ENCODE results near the gene WDR54.
A peak's percentile ranks its signal among the peaks of the same experiment; 100 is the strongest.
"Not testable (repeated sequence)": the region's sequence is repeated elsewhere in the genome, so short reads cannot be mapped to it uniquely, and the experiment has no call there.

The WDR54 gene

DNA sequence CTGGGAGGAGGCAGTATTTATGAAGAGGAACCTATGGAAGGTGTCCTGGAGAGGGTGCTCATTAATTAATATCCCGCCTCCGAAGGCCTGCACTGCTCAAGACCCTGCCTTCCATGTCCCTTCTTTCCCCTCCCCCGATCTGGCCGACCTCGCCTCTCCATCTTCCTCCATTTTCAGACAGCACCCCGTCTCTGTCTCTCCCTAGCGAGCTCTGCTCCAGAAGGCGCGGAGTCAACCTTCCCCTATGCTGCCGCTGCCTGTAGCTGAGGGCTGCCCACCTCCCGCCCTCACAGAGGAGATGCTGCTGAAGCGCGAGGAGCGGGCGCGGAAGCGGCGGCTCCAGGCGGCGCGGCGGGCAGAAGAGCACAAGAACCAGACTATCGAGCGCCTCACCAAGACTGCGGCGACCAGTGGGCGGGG, 35.6 kb downstream of the WDR54 start:
- no peak for DNase-seq (ENCODE audit: low read depth)

DNA sequence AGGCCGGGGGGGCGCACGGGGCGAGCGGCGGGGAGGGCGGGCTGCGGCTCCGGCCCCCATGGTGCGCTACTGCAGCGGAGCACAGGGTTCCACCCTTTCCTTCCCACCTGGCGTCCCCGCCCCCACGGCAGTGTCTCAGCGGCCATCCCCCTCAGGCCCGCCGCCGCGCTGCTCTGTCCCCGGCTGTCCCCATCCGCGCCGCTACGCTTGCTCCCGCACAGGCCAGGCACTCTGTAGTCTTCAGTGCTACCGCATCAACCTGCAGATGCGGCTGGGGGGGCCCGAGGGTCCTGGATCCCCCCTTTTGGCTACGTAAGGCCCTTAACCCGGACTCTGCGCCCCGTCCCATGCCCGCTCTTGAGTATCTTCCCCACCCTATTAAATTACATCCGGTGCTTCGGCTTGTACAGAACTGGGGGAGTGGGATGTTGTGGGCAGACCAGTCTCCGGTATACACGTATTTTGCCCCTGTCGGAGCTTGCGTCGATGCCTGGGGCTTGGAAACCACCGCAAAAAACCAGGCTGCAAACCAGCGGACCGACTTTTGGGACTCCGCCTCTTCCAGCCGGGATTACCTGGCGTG, 36.1 kb downstream of the WDR54 start:
- DNase-seq (ENCODE audit: low read depth): no peak

DNA sequence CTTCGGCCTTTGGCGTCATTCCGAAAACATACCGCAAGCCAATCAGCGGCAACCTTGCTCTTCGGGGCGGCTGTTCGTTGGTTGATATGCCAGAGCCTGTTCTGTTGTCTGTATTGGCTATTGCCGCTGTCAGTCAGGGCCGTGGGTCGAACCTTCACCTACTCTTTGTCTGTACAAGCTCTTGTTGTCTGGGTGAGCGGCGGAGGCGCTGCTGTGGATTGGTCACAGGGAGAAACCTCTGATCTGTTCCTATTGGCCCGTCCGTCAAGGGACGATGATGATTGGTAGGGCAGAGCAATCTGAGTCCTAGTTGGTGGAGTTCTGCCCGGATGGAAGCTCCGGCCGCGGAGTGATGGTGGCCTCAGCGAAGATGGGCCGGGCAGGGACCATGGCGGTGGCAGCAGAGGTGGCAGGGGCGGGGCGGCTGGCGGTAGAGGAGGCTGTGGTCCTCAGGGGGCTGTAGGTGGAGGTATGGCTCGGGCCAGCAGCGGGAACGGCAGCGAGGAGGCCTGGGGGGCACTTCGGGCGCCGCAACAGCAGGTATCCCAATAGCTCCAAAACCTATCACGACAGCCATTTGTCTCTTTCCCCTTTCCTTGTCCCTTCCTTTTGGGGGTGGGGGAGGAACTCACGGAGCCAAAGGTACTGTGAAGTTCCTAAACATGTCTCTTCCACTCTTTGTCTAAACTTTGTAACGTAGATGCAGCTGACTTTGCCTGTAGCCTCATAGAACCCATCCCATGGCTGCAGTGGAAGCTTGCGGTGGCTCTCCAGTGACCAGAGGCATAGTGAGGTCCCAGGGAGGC, 36.8 kb downstream of the WDR54 start, which contains the start of gene WBP1:
TSS of gene WBP1 (plus strand) at position 307 of the 806 bp plus-strand sequence. CDS start at position 472, 165 bp downstream.
- peak; percentile 100 for DNase-seq (ENCODE audit: low read depth)

DNA sequence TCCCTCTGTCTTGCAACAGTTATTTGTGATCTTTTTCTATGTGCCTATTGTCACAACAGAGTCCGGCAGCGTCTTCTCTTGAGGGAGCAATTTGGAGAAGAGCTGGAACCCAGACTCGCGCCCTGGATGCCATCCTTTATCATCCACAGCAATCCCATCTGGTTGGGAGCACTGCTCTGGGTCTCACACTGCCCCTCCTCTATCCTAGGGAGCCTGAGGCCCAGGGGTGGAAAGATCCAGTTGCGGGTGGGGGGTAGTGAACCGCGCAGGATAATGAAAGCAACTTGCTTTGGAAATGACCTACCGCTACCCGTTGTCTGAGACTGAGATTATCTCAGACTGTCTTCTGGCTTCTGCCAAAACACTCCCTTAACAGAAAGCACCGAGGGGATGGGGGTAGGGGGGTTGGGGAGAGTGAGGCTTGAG, 37.4 kb downstream of the WDR54 start:
- no peak for DNase-seq (ENCODE audit: low read depth)

DNA sequence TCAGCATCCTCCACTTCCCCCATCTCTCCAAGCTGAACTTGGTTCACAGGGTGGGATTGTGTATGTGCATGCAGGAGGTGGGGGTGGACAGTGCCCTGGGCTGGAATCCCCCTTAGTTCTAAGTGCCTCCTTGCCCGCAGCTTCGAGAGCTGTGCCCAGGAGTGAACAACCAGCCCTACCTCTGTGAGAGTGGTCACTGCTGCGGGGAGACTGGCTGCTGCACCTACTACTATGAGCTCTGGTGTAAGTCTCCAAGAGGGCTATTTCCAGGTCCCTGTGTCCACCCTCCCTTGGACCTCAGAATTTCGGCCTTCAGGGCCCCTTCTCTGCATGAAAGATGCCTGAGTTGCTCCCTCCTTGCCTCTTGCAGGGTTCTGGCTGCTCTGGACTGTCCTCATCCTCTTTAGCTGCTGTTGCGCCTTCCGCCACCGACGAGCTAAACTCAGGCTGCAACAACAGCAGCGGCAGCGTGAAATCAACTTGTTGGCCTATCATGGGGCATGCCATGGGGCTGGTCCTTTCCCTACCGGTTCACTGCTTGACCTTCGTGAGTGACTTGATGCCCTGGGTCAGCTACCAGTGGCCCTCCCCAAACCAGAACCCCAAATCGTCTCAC, 38.1 kb downstream of the WDR54 start:
- DNase-seq (ENCODE audit: low read depth): not testable (repeated sequence)

DNA sequence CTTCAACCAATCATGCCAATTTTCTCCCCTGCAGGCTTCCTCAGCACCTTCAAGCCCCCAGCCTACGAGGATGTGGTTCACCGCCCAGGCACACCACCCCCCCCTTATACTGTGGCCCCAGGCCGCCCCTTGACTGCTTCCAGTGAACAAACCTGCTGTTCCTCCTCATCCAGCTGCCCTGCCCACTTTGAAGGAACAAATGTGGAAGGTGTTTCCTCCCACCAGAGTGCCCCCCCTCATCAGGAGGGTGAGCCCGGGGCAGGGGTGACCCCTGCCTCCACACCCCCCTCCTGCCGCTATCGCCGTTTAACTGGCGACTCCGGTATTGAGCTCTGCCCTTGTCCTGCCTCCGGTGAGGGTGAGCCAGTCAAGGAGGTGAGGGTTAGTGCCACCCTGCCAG, 38.7 kb downstream of the WDR54 start:
- not testable (repeated sequence) for DNase-seq (ENCODE audit: low read depth)

DNA sequence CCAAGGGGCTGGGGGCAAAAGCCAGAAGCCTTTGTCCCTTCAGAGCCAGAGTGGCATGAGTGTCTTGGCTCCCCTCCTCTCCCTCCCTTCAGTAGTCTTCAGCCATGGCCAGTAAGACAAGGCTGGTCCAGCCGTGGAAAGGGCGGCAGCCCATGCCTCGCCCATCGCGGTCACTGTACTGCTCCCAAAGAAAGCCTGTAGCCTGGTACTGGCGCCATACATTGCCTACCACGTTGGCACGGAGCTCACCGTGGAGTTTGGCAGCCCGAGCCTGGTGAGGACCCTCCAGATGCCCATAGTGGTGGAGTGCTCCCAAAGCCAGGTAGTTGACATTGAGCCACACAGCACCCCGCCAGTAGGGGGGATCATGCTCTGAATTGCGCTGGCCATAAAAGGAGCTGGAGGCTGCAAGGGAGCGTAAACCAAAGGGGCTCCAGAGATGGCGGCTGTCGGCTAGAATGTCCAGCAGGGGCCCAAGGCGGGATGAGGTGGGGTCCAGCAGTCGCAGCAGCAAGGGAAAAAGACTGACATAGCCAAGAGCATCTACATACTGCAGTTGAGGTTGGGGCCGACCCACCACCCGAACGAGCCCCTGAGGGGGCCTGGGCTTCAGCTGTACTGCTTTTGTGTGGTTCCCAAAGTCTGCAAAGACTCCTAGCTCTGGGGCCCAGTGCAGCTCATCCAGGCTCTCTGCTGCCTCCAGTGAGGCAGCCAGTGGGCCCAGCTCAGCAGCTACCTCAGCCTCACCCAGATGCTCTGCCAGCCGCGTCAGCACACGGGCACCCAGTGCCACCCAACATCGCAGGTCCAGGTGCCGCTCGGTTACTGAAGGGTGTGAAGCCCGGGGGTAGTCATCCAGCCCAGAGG, 39.9 kb downstream of the WDR54 start:
- DNase-seq (ENCODE audit: low read depth): no peak

DNA sequence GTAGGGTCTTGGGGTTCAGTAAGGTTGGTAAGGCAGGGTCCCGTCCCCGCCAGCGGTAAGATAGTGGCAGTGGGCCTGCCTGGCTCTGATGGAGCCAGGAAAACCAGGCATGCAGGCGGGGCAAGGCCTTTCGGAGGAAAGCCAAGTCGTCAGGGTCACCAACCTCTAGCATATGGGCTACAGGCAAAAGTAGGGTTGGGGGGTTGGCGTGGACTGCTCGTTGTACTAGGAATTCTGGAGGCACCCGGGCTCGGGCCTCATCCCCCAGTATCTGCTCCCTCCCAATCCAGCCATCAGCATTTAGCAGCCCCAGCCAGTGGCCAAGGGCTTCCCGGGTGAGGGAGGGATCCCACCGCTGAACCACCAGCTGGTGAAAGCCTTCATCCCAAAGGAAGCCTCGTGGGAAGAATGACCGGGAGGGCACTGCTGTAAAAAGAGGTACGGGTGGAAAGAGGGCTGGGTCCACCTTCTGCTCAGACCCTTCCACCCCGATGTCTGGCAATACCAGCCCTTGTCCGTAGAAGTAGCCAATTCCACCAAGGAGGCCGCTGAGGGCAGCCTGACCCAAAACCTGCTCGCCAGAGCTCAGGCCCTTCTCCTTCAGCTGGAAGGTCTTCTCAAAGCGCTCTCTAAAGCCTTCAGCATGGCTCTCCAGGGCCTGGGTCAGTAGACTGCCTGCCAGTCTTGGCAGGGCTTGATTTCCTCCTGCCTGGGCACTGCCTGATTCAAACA, 40.7 kb downstream of the WDR54 start:
- no peak for DNase-seq (ENCODE audit: low read depth)

DNA sequence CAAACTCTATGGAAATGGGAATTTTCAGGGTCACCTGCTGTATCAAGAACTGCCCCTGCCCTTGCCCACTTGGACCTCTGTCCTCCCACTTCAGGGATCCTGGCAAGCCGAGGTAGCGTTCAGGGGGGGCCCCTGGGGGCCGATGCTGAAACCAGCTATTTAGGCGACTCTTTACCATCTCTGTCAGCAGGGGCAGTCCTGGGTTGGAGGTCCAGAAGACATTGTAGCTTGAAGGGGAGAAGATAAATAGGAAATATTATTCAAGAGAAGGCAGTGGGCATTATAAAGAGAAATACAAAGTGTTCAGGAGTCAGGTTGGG, 41.2 kb downstream of the WDR54 start:
- no peak for DNase-seq (ENCODE audit: low read depth)

DNA sequence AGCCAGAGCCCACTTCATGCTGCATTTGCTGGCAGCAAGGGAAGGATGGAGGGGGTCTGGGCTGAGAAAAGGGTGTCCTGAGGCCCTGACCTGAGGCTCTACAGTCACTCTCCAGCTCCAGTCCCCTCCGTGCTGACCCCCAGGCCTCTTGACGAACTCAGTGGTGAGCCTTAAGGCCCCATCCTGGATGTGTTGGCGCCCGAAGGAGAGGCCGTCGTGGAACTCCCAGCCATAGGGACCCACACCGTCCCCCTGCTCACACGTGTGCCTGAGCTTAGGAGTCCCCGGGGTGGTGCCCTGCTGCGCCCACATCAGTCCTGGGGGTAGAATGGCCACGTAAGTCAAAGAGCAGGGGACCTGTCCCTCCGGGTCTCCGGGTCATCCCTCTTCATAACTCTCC, 42.9 kb downstream of the WDR54 start:
- no peak for DNase-seq (ENCODE audit: low read depth)

DNA sequence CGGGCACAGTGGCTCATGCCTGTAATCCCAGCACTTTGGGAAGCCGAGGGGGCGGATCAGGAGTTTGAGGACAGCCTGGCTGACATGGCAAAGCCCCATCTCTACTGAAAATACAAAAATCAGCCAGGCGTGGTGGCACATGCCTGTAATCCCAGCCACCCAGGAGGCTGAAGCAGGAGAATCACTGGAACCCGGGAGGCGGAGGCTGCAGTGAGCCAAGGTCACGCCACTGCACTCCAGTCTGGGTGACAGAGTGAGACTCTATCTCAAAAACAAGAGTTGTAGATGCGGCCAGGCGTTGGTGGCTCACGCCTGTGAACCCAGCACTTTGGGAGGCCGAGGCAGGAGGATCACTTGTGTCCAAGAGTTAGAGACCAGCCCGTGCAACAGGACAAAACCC, 49.2 kb downstream of the WDR54 start:
- not testable (repeated sequence) for DNase-seq (ENCODE audit: low read depth)

DNA sequence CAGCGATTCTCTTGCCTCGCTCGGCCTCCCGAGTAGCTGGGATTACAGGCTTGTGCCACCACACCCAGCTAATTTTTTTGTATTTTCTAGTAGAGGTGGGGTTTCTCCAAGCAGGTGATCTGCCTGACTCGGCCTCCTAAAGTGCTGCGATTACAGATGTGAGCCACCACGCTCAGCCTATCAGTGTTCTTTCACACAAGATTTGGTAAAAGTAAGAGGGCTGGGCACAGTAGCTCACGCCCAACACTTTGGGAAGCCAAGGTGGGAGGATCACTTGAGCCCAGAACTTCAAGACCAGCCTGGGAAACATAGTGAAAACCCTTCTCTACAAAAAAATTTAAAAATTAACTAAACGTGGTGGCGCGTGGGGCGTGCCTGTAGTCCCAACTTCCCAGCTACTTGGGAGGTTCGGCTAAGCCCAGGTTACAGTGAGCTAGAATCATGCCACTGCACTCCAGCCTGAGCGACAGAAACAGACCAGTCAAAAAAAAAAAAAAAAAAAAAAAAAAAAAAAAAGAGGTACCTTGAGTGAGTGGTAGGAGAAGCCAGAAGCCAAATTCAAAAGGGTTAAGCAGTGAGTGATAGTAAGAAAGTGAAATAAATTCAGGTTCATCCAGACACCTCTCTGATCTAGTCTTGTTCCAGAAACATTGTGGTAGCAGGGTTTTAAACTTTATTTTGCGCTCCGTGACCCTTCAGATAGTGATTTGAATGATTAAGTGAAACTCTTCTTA, 50.0 kb downstream of the WDR54 start:
- no peak for DNase-seq (ENCODE audit: low read depth)

DNA sequence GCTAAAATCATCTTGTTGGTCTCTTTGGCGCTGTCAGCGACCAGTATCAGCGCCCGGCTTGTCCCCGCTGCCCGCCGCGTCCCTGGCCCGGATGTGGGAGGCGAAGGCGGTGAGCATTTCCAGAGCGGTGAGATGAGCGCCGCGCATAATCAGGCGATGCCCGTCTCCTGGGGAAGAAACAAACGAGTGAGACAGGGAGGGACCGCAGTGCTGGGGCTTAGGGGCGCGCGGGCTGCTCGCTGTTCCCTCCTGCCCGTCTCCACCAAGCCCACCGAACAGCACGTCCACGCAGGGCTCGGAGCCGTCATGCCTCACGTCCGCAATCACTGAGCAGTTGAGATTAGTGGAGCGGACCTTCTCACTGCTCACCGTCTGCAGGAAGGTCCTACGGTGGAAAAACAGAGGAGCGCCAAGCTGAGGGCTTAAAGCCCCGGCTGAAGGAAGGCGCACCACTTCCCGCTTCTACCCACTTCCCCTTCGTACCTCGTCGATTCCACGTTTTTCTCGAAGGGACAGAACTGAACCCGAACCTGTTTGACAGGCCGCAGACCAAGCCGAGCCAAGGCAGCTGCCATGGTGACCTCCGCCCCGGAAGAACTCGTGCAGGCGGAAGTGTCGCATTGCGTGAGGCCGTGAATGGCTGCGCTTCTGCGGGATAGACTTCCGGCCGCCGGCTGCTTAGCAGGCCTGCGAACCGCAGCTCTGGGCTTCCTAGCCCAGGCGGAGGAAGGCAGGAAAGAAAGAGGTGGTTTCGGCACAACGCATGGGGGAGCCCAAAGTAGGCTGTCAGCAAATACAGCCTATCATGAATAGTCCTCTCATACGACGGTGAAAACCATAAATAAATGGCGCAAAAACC, 50.8 kb downstream of the WDR54 start, which contains the start of gene MRPL53:
TSS of gene MRPL53 (minus strand) at position 595 of the 859 bp plus-strand sequence. CDS start at position 575, 20 bp downstream.
- peak; percentile 92 for DNase-seq (ENCODE audit: low read depth)

DNA sequence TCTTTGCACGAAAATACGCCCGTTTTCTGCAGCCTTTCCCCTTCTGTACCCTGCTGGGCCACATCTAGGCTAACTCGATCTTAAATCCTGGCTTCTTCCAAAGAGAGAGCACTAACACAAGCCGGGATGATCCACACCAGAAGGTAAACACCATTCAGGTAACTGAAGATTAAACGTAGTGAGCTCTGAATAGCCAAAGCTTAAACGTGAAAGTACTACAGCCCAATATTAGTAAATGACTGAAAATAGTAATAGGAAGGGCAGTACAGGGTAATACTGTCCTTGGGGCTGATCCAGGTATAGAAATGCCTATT, 51.4 kb downstream of the WDR54 start:
- no peak for DNase-seq (ENCODE audit: low read depth)

DNA sequence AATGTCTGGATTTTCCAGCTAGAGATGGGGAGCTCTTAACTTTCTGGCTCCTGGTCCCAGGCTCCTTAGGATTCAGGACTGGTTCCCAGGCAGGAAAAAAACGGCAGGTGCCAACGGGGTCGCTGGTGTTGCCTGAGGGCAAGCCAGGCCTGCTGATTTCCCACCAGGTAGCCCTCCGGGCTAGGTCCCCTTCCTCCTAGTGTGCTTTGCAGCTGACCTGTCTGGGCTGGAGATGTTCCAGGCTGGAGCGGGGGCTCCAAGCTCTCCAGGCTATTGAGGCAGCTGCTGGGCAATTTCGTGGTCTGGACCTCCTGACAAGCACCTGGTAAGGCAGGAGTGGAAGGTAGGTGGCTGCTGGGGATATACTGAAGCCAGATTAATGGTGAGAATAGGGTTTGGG, 53.0 kb downstream of the WDR54 start:
- no peak for DNase-seq (ENCODE audit: low read depth)

DNA sequence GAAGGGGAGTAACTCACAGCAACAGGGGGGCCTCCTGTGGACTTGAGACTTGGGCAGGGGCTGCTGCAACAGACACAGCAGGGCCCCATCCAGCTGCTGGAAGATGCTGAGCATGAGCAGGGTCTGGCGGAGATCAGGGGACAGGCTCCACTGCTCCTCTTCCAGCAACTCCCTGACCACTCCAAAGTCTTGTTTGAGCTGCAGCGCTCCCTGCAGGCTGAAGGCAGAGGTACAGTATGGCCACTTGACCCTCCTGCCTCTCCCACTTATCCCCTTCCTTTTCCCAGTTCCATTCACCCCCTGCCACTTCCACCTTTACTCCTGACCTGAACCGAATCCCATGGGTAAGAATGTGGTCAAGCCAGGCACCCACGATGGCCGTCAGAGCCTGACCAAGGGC, 53.4 kb downstream of the WDR54 start:
- DNase-seq (ENCODE audit: low read depth): no peak

All from amniotic epithelial cell (primary cell).